ENCODE results near the gene FKBP5.
"Not testable (repeated sequence)": the region's sequence is repeated elsewhere in the genome, so short reads cannot be mapped to it uniquely, and the experiment has no call there.

The FKBP5 gene

GRCh38 chr6:35688605-35689322 is at the start of gene FKBP5:
FKBP5 (minus strand) TSS chr6:35688915; CDS start chr6:35642824, 46,091 bp downstream.
- DNase-seq = peak; percentile 94 to 98 (median 96)

GRCh38 chr6:35737413-35738211 is 48.9 kb upstream of the FKBP5 start:
- peak; percentile 76 to 91 (median 87) for DNase-seq

- no peak for DNase-seq
Measured at GRCh38 chr6:35736982-35737412, 48.3 kb upstream of the FKBP5 start, which contains the start of gene ARMC12. ARMC12 (plus strand) TSS chr6:35737032; CDS start chr6:35737109, 77 bp downstream.

- peak; percentile 80 to 88 (median 86) for DNase-seq
Measured at GRCh38 chr6:35736253-35736894, 47.7 kb upstream of the FKBP5 start.

- no peak for DNase-seq
Measured at GRCh38 chr6:35735452-35735851, 46.7 kb upstream of the FKBP5 start.

- not testable (repeated sequence) for DNase-seq
Measured at GRCh38 chr6:35734319-35734718, 45.6 kb upstream of the FKBP5 start.

- no peak for DNase-seq
Measured at GRCh38 chr6:35733633-35734032, 44.9 kb upstream of the FKBP5 start.

- peak; percentile 41 to 75 (median 56) for DNase-seq
Measured at GRCh38 chr6:35731736-35732532, 43.2 kb upstream of the FKBP5 start.

GRCh38 chr6:35731414-35731735 is 42.7 kb upstream of the FKBP5 start:
- DNase-seq = peak in 2 of 3 donors; percentile 44 to 70

- no peak for DNase-seq
Measured at GRCh38 chr6:35730745-35731413, 42.2 kb upstream of the FKBP5 start.

GRCh38 chr6:35729722-35730121 is 41.0 kb upstream of the FKBP5 start:
- no peak for DNase-seq

- no peak for DNase-seq
Measured at GRCh38 chr6:35728683-35729678, 40.3 kb upstream of the FKBP5 start.

GRCh38 chr6:35727935-35728682 is 39.4 kb upstream of the FKBP5 start:
- DNase-seq = peak; percentile 89 to 92 (median 91)

GRCh38 chr6:35727231-35727934 is 38.7 kb upstream of the FKBP5 start:
- peak; percentile 53 to 79 (median 70) for DNase-seq

- DNase-seq = peak; percentile 95 to 97 (median 95)
Measured at GRCh38 chr6:35725721-35726438, 37.2 kb upstream of the FKBP5 start.

GRCh38 chr6:35725081-35725708 is 36.5 kb upstream of the FKBP5 start:
- no peak for DNase-seq

GRCh38 chr6:35724471-35724870 is 35.8 kb upstream of the FKBP5 start:
- DNase-seq = no peak

- DNase-seq = no peak
Measured at GRCh38 chr6:35724059-35724458, 35.3 kb upstream of the FKBP5 start.
